ENCODE data around the gene H2AZ1. TPM values are rescaled to one million over a fixed set of nuclear protein-coding genes. Genes with fewer than 3 reads are reported as not detected.

H2AZ1 gene
- total and polyA plus RNA-seq, 9 of the 15 experiments (the other 6 are each of a cell fraction or from before 2014, with no cell fraction given), result 605 to 4,380 (median 768) TPM

GRCh38 chr4:99947190-99947578 lies 2.9 kb downstream of the H2AZ1 start (continued):
- TF ChIP-seq IFI16 (CRISPR knock-in tag; IDR thresholded peaks at IDR 0.05), result no peak
- no peak for TF ChIP-seq ZNF384 (IDR thresholded peaks at IDR 0.05; ENCODE audit: low read depth, low read length)
- TF ChIP-seq ZNF324 (CRISPR knock-in tag; IDR thresholded peaks at IDR 0.05), result no peak
- TF ChIP-seq TEAD4 (IDR thresholded peaks at IDR 0.05; ENCODE audit: low read length), result no peak
- no peak for TF ChIP-seq TEAD4 (CRISPR knock-in tag; IDR thresholded peaks at IDR 0.05; ENCODE audit: borderline replicate concordance)
- no peak for TF ChIP-seq CBX3 (IDR thresholded peaks at IDR 0.05; ENCODE audit: borderline replicate concordance in 1 of 2, low read length in 2 of 2)
- TF ChIP-seq ZNF655 (CRISPR knock-in tag; IDR thresholded peaks at IDR 0.05), result no peak
- TF ChIP-seq ZNF140 (CRISPR knock-in tag; IDR thresholded peaks at IDR 0.05), result no peak
- TF ChIP-seq ELF2 (CRISPR knock-in tag; IDR thresholded peaks at IDR 0.05), result no peak
- no peak for TF ChIP-seq RBM14 (IDR thresholded peaks at IDR 0.05; ENCODE audit: borderline replicate concordance, insufficient read depth, low read depth, low read length)
- TF ChIP-seq CXXC5 (CRISPR knock-in tag; IDR thresholded peaks at IDR 0.05), result no peak
- TF ChIP-seq NR2C2 (CRISPR knock-in tag; IDR thresholded peaks at IDR 0.05), result no peak
- TF ChIP-seq NR2C2 (tag; IDR thresholded peaks at IDR 0.05), result no peak
- TF ChIP-seq MCM3 (IDR thresholded peaks at IDR 0.05), result no peak
- no peak for TF ChIP-seq U2AF2 (optimal IDR thresholded peaks at IDR 0.05; ENCODE audit: low read depth, low read length)
- no peak for TF ChIP-seq ZNF699 (CRISPR knock-in tag; IDR thresholded peaks at IDR 0.05; ENCODE audit: insufficient replicate concordance)
- no peak for TF ChIP-seq ZNF277 (CRISPR knock-in tag; IDR thresholded peaks at IDR 0.05; ENCODE audit: borderline replicate concordance)
- TF ChIP-seq RERE (CRISPR knock-in tag; IDR thresholded peaks at IDR 0.05; ENCODE audit: borderline replicate concordance), result no peak
- TF ChIP-seq ZBTB43 (CRISPR knock-in tag; IDR thresholded peaks at IDR 0.05), result no peak
- TF ChIP-seq SMAD3 (CRISPR knock-in tag; conservative IDR thresholded peaks at IDR 0.05), result peak; percentile 72; the same call in 1 of the 2 replicates
- TF ChIP-seq CREBBP (IDR thresholded peaks at IDR 0.05; ENCODE audit: low read depth, low read length), result no peak

Measured in K562 (cell line).